NCI-H1092 treated with DMSO at 0.1 percent for 48 hours (cell line): ENCODE data around the gene HLA-A.

Experiments used
- DNase-seq: peaks from one replicate; lab custom pipeline; 2025; lab: John Stamatoyannopoulos, UW

HLA-A gene

GRCh38 chr6:29935273-29935955 is 6.9 kb upstream of the HLA-A start:
- DNase-seq, result no peak

GRCh38 chr6:29938746-29939508 is 3.4 kb upstream of the HLA-A start:
- no peak for DNase-seq

DNA sequence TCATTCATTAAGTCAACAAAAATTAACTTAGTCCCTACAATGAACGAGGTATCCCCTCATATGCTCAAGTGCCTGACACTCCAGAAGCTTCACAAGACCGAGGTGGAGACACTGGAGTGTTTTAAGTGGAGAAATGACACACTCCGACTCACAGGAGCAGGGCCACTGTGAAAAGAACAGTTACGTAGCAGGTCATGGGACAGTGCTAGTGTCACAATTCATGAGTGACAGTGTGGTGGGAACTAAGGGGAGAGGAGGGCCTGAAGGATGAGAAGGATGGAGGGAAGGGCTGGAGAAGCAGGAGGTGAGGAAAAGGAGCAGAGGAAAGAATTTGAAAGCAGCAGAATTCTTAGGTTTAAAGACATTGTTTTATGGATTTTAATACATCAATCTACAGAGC is 1.3 kb upstream of the HLA-A start:
- DNase-seq, result no peak

- no peak for DNase-seq
Observed at GRCh38 chr6:29941471-29941870, 861 bp upstream of the HLA-A start.

- no peak for DNase-seq
Observed at GRCh38 chr6:29941916-29942274, 437 bp upstream of the HLA-A start.

DNA sequence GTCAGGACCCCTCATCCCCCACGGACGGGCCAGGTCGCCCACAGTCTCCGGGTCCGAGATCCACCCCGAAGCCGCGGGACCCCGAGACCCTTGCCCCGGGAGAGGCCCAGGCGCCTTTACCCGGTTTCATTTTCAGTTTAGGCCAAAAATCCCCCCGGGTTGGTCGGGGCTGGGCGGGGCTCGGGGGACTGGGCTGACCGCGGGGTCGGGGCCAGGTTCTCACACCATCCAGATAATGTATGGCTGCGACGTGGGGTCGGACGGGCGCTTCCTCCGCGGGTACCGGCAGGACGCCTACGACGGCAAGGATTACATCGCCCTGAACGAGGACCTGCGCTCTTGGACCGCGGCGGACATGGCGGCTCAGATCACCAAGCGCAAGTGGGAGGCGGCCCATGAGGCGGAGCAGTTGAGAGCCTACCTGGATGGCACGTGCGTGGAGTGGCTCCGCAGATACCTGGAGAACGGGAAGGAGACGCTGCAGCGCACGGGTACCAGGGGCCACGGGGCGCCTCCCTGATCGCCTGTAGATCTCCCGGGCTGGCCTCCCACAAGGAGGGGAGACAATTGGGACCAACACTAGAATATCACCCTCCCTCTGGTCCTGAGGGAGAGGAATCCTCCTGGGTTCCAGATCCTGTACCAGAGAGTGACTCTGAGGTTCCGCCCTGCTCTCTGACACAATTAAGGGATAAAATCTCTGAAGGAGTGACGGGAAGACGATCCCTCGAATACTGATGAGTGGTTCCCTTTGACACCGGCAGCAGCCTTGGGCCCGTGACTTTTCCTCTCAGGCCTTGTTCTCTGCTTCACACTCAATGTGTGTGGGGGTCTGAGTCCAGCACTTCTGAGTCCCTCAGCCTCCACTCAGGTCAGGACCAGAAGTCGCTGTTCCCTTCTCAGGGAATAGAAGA is 978 bp downstream of the HLA-A start:
- DNase-seq, result no peak

GRCh38 chr6:29945281-29945820 is 3.0 kb downstream of the HLA-A start:
- no peak for DNase-seq

DNA sequence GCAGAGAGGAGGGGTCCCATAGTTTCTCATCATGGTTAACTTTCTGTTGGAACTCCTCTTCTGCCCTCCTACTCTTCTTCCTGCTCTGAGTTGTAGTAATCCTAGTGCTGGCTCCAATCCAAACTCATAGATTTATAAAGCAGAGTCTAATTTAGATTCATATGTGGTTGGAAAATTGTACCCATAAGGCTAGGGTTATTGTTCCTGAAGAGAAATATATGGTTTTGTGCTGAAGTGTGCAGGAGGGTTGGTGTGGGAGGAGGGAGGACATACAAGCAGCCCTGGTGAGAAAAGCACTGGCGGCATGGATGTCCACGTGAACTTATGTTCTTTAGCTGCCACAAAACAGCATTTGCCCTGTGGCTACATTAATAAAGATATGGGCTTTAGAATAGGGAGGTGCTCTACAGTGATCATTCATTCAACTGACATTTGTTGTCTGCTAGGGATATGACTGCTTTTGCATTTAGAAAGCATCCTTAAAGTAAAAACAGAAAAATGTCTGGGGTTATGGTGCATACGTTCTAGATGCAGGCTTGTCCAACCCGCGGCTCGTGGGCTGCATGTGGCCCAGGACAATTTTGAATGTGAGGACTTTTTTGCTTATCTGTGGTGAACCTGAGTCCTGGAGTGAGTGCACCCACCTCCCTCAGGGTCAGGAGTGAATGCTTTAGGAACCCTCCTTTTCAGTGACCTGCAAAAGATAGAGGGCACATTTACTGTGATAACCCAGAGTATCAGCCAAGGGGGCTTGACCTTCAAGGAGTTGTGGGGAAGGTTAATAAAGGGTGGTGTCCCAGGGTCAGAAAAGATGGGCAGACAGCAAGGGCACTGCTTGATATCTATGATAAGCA is 4.1 kb downstream of the HLA-A start:
- no peak for DNase-seq

DNA sequence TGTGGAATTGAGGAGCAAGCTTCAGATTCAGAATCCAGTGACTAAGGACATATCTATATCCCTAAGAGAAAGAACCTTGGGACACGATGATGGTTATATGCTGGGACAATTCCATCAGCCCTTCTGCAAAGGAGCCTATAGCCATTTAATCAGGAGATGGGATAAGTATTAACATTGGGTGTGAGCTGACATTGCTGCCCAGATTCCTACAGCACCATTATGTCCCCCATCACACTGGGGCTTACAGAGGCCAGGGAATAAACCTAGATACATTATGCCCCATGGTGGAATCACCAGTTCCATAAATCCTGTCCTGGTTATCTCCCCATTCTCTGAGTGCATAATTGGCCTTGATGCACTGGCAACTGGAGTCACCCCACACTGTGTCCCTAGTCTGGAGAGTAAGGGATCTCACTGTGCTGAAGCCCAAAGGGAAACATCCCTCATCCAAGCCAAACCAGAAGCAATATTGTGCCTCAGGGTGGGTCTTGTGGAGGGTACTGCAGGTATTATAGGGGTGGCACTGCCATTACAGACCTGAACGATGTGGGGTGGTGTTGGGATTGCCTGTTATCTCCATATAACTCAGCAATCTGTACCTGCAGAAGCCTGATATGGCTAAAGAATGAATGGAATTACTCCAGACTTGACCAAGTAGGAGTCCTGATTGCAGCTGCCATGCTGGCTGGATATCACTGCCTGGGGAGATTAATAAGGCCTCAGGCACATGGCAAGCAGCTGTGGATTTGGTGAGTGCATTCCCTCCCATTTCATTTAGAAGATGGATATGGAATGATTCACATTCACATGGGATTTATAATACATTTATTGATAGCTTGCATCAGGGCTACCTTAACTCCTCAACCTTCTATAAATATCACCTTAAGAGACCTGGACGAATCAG is 5.0 kb downstream of the HLA-A start:
- DNase-seq, result no peak

GRCh38 chr6:29948277-29948676 is 5.9 kb downstream of the HLA-A start:
- no peak for DNase-seq

DNA sequence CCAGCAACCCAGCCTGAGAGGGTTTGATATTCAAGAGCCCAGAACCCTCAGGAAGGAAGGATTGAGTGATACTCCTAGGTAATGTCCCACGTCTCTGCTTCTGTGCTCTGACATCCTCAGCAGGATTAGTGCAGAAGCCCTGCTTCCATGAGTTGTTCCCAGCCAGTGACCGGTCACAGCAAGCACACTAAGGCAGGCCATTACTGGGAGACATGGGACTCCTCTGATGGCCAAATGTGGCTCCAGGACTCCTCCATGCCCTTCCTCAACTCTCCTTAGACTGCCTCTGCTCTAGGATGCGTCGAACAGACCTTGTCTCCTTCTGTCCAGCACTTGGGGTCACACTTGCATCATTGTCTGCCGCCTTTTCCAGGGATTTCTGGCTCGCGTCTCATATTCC is 7.6 kb downstream of the HLA-A start:
- DNase-seq, result no peak

DNA sequence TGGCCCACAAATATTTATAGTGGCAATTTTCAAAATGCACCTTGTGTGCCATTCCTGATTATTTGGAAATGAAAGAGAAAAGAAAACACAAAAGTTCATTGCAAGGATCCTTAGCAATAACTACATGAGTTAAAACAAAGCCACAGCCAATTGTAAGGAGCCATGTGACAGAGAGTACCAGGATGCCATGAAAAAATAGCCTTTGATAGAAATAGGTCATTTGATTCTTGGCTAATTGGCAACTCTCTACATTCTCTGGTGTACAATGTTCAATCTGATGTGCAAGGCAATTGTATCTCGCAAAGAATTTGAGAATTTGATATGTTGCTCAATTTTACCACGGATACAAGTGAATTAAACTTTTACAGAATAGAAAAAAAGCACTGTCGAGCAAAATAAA is 9.6 kb downstream of the HLA-A start:
- DNase-seq, result no peak

GRCh38 chr6:29953001-29953441 is 10.7 kb downstream of the HLA-A start:
- no peak for DNase-seq

DNA sequence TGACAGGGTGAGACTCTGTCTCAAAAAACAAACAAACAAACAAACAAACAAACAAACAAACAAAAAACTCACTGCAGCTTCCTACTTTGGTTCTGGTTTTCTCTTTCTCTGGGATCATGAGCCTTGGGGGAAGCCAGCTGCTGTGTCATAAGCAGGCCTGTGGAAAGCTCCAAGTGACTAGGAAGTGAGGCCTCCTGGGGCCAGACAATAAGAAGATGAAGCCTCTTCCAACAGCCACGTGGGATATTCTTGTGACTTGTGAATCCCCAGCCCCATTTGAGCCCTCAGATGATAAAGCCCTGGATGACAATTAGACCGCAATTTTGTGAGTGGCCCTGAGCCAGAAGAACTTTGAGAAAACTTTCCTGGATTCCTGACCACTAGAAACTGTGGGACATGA is 11.4 kb downstream of the HLA-A start:
- no peak for DNase-seq

- no peak for DNase-seq
Observed at GRCh38 chr6:29954272-29954671, 11.9 kb downstream of the HLA-A start.

DNA sequence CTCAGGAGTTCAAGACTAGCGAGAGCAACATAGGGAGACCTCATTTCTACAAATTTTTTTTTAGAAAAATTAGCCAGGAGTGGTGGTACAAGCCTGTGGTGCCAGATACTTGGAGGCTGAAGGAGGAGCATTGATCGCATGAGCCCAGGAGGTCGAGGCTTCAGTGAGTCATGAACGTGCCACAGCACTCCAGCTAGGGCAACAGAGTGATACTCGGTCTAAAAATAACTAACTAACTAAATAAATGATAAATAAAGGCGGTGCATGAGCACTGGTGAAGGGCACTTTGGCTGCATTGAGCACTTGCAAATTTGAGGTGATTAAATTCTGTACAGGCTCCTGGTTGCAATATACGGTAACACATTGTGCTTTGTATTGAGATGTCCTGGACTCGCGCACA is 13.5 kb downstream of the HLA-A start:
- DNase-seq, result no peak

- no peak for DNase-seq
Observed at GRCh38 chr6:29956518-29956917, 14.2 kb downstream of the HLA-A start.

DNA sequence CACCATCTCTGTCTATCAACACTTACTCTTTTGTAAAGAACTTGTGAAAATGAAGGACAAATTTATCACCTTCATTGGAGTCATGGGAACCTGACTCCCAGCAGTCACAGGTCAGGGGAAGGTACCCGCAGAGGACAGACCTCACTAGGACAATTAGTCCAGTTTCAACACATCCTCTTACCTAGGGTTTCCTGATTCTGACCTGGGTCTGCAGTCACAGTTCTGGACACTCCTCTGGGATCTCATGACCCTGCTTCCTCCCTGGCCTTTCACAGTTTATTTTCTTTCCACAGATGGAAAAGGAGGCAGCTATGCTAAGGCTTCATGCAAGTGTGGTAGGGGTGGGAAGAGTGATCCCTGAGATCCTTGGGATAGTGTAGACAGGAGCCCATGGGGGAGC is 15.7 kb downstream of the HLA-A start:
- DNase-seq, result no peak

- no peak for DNase-seq
Observed at GRCh38 chr6:29958921-29959320, 16.6 kb downstream of the HLA-A start.

GRCh38 chr6:29959467-29959866 is 17.1 kb downstream of the HLA-A start:
- no peak for DNase-seq
